ENCODE results near the gene ARL4C.
A peak's percentile ranks its signal among the peaks of the same experiment; 100 is the strongest.

The ARL4C gene, protein sequence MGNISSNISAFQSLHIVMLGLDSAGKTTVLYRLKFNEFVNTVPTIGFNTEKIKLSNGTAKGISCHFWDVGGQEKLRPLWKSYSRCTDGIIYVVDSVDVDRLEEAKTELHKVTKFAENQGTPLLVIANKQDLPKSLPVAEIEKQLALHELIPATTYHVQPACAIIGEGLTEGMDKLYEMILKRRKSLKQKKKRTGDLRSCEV

DNA sequence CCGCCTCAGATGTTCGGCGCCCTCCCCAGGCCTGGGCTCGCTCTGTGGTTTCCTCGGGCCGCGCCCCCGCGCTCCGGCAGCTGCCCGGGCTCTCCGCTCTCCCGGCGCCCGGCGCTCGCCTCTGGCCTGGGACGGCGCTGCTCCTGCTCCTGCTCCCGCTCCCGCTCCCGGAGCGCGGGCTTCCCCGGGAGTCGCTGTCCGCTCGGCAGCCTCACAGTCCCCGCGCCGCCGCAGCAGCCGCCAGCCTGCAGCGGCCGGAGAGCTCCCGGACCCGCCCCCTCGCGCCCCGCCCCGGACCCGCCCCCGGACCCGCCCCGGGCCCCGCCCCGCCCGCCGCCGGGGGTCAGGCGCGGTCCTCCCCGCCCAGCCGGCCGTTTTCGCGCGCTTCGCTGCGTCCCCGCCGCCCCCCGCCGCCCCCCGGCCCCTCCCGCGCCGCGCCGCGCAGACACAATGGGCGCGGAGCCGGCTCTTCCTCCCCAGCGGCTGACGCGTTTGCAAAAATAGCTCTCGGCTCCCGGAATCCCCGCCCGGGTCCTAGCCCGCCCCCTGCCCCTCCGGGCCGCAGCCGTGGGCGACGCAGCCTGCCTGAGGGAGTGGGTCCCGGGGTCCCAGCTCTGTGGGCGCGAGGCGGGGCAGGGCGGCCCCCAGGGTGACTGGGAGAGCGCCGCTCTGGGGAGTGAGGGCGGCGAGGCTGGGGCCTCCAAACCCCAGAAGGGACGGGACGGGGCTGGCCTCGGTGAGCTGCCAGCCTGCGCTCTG lies at the start of gene ARL4C:
Gene ARL4C, minus strand, starts transcription at position 247 of the 759 bp plus-strand sequence. CDS start 495 bp downstream, outside the sequence.
- peak; percentile 15 for DNase-seq

DNA sequence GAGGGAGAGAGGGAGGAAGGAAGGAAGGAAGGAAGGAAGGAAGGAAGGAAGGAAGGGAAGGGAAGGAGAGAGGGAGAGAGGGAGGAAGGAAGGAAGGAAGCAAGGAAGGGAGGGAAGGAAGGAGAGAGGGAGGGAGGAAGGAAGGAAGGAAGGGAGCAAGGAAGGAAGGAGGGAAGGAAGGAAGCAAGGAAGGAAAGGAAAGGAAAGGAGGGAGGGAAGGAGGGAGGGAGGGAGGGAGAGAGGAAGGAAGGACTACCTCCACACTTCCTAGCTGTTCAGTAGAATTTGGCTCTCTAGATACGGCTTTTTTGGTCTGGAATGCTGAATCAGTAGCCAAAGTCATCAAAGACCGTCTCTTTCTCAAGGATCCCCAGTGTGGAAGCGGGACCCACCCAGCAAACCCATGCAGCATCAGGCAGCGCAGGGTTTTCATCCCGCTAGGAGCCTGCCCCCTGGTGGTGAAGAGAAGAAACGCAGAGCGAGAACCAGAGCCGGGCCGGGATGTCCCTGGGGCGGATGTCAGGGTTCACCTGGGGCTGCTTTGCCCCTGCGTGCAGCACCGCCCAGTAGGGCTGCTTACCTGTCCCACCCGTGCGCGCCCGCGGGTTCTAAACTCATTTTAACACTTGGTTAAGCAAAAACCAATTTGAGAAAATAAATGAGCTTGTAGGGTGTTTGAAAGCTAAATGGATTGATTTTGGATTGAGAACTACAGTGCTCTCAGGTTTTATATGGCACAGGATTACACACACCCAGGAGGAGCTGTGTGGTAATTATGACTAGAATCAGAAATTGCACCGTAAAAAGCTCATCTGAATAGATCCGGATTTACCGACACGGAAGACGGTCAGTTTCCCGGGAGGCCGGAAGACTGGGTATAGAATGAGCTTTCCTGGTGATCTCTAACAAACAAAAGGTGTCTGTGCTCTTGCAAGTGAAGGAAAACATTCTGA lies 48.1 kb upstream of the ARL4C start:
- DNase-seq = no peak

DNA sequence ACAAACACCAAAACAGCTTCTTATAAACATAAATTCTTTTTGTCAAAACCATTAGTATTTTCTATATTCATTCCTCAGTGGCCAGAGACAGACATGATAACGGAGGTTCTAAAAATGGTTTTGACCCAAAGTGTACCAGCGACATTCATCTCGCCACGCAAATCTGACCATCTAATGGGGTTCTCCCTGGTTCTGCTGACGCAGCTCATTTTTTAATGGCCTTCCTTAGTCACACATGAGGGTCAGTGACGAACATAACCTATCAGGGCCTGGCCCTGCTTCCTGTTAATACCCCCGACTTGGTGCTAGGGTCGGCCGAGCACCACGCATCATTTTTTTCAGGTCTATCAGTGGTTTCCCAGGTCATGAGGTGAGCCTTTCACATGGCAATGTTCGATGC lies 45.9 kb upstream of the ARL4C start:
- DNase-seq = no peak

DNA sequence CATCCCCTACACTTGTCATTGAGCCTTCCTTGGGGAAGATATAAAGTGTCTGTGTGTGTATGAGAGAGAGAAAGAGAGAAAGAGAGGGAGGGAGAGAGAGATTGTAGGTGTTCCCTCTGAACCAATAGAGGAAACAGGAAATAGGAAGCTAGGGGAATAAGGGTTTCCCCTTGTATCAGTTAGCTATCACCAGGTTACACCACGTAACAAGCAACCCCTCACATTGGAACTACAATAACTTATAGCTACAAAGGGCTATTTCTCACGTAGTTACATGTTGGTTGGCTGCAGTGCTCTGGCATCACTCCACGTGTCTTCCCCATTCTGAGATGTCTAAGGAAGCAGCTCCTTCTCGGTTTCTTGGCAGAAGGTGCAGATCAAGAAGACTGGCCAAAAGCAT lies 41.0 kb upstream of the ARL4C start:
- DNase-seq = no peak

DNA sequence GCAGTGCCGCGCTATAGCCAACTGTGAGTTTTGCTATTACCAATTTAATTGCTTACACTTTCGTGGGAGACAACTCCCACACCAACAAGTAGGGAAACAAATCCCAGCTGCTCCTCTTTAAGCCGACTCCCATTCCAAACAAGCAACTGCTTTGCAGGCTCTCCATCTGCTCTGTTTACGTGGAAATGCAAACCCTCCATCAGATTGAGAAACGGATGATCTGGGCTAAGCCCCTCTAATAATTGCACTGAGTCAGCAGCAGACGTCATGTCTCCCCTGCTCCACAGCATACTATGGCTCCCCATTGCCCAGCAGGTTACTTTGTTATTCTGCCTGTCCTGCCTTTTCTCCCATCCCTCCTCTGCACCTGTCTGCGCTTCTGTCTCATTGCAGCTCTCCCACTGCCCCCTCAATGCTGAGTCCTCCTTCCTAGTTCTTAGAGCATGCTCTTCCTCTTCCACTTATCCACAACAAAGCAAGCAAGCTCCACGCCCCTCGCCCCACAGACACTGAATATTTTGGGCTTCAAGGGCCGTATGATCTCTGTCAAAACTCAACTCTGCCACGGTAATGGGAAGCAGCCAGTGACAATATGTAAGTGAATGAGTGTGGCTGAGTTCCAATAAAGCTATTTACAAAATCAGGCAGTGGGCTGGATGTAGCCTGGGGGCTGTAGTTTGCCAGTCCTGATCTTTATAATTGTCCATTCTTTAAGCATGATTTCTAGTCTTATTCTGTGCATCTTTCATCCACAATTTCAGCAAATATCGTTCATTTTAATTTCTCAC lies 39.5 kb upstream of the ARL4C start:
- no peak for DNase-seq

DNA sequence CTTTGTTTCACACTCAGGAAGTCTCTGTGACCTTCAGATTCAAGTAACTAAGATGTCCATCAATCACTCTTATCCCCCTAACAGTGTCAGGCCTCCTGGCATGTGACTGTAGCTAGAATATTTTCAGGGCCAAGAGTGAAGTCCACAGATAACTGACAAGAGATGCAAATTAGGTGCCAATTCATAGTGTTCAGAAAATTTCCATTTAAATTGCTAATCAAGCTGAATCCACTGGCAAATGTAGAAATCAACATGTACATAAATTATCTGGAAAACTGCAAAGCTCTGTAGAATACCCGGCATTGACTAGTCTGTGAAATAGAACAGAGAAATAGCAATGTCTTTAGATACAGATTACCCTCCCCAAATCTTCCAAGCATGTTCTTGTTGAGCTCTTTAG lies 38.6 kb upstream of the ARL4C start:
- no peak for DNase-seq

DNA sequence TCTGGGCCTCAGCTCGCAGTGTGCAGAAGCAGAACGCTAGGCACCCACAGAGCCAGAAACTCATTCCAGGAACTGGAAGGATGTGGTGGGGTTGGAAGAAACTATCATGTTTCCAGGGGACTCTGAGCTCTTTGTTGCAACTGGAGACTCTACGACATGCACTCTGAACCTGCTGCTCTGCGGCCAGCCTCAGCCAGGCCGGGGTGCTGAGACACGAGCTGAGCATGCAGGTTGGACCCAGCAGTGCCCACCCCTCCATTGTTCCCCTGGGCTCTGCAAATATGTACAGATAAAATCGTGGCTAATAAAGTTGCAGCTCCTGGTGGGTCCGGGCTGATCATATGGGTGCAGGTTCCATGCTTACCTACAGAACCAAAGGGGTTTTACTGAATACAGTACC lies 37.6 kb upstream of the ARL4C start:
- no peak for DNase-seq

DNA sequence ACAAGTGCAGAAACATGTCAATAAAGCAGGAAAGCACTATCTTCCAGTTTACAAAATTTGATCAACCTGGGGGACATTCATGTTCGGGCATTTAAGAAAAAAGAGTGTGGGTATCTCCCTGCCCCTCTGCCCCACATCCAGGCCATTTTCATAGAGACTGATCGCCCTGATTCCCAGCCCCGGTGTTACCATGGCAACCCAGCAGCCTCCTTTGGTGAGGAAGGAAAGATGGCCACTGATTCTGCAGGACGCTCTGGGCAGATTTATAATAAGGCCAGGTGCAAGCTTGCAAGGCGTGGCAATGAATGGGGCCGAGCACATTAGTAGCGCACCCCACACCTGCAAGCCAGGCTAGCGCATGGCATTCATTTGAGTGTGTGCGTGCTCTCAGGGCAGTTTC lies 36.7 kb upstream of the ARL4C start:
- peak; percentile 71 for DNase-seq

DNA sequence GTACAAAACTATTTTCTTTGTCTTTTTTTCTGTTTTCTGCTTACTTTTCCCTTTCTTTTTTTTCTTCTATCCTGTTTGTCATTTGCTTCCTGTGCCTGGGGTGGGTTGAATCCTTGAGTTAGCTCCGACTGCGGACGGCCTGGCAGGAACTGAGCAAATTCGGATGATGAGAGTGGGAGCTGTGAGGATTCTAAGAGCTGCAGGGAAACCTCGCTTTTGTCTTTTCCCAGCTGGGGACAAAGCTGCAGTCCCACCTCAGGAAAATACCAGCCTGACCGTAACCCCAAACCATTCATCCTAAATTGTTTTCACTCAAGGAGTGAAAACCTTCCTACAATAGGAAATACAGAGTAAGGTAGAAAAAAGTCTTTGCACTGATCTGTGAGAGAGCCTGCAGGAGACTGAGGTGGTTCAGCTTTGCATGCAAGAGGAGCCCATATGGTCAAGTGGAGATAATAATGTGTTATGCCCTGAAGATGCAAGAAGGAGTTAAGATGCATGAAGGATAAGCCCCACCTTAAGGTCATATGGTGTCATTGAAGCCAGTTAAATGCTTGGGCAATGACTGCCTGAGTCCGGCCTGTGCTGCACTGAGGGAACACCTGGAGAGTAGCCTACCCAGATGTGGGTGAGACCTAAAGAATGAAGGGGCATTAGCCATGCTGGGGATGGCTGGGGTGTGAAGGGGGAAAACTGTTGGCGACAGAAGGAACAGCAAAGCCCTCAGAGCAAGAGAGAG lies 31.7 kb upstream of the ARL4C start:
- DNase-seq = no peak

DNA sequence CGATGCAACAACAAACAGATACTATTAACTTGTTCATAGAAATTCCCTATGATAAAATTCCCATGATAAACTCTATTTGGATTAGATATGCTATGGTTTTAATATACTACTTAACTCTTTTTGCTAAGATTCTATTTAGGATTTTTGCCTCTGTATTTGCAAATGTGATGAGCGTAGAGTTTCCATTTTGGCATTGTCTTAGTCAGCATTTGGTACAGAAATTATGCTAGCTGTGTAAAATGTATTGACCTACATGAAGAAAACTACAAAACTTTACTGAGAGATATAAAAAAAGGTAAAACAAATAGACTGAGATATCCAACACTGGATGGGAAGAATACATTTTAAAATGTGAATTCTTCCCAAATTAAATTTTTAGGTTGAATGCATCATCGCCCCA lies 29.8 kb upstream of the ARL4C start:
- DNase-seq = no peak

DNA sequence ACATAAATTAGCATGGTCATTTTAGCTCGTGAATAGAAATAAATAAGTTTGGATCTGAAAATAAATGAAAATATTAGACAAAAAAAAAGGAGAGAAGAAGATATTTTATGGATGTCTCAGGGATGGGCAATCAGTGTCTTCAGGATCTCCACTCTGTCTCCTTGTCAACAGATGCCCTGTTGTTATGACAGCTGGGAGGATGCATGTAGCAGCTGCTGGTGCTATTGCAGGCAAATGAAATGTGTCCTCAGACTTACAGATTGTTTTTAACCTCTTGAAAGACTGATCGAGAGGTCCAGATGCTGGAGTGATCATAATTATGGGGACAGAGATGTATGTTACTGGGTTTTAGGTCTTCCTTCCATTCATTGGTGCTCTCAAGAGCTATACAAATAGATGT lies 24.7 kb upstream of the ARL4C start:
- no peak for DNase-seq

DNA sequence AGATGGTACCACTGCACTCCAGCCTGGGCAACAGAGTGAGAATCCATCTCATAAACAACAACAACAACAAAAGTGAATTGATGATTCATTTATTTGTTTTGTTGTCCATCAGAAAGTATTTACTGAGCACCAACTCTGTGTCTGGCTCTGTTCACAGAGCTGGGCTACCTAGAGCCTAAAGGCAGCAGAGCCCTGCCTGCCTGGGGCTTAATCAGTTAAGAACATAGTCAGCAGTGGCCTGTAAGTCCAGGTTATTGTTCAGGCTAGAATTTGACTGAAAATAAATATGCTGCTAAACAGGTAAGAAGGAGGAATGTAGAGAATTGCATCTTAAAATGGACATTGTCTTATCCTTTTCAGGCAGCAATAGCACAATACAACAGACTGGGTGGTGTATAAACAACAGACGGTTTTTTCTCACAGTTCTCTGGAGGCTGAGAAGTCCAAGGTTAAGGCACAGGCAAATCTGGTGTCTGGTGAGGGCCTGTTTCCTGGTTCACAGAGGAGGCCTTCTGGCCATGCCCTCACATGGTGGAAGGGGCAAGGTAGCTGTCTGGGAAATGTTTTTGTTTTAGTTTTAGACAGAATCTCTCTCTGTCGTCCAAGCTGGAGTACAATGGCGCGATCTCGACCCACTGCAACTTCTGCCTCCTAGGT lies 22.2 kb upstream of the ARL4C start:
- no peak for DNase-seq

DNA sequence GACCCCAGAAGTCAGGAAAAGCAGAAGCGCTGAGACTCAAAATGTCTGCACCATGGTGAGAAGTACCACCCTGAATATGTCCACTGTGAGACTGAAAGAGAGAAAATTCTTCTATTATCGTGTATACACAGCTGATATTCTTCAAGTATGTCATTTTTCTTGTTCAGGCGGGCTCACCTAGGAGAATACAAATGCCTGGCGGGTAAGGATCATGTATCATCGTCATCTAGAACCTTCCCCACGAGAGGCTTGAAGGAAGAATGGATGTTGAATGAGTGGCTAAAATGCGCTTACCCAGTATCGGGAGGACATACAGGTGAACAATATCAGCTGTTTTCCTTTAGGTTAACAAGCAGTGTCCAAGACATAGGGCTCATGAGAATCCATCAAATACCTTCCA lies 21.1 kb upstream of the ARL4C start:
- DNase-seq = no peak

DNA sequence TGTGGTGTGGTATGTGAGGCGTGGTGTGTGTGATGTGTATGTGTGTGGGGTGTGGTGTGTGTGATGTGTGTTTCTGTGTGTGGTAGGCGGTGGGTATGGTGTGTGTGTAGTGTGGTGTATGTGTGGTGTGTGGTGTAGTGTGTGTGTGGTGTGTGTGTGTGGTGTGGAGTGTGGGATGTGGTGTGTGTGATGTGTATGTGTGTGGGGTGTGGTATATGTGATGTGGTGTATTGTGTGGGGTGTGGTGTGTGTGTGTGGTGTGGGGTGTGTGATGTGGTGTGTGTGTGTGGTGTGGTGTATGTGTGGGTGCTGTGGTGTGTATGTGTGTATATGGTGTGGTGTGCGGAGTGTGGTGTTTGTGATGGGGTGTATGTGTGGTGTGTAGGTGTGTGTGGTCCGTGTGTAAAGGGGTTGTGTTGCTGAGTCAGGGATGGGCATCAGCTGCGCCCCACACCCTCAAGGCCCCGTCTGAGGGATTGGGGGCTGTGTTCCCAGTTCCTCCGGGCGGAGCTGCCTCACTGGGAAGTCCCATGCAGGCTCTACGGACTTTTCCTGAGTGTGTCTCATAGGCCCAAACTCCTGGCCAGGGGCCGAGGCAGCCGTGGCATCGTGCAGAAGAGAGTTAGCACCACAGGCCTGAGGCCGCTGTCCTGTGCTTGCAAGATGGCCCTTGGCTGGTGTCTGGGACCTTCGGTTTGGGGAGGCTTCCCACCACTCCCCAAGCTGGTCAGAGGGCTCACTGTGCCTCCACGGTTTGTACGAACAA lies 18.2 kb upstream of the ARL4C start:
- DNase-seq = no peak

DNA sequence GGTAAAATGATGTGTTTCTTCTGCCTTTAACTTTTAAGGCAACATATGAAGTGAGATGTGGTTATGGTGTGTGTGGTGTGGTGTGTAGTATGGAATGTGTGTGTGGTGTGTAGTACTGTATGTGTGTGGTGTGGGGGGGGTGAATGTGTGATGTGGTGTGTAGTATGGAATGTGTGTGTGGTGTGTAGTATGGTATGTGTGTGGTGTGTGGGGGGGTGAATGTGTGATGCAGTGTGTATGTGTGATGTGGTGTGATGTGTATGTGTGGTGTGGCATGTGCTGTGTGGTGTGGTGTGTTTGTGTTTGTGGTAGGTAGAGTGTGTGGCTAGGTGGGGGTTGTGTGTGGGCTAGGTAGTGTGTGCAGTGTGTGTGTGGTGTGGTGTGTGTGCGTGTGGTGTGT lies 17.2 kb upstream of the ARL4C start:
- DNase-seq = no peak

DNA sequence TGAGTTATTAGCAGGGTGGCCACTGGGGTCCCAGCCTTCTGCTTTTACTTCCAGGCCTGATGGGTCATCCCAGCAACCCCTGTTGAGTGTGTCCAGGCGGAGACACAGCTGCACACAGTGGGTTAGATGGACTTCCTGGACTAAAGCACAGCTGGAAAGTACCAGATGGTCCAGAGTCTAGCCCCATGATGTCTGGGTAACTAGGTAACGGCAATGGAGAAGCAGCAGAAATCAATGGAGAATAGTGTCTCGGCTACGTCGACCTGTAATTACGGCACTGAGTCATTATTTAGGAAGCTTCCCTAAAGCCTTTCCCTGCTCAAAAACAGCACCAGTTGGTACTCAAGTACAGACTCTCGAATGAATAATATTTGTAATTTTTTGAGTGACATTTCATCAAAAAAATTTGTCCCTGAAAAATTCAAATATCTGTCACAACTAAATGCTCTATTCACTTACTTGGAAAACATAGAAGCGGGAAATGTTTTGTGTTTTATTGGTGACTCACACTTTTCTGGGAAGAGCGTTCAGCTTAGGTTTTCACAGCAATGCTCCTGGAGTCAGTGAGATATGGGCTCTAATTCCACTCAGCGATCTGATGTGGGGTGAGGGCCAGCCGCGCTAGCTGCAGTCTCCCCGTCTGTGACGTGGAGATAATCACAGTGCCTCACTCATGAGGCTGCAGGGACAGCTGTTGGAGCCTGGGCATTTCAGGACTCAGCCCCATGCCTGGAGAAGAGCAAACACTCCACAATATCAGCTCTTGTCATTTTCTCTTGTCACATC lies 16.2 kb upstream of the ARL4C start:
- DNase-seq = no peak

DNA sequence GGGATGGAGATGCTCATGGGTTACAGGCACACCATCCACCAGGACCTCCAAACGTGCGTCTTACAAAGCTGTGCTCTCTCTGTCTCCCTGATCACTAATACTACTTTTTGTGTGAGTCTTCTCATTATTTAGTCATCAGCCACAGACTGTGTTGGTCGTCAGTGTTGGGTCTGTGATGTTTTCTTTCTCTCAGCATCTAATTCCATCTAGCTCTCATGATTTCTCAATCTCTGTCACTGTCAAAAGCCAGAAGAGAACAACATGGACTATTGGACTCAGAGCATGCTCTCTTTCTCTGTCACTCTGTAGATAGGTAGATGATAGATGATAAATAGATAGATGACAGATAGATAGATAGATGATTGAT lies 6.0 kb upstream of the ARL4C start:
- no peak for DNase-seq

DNA sequence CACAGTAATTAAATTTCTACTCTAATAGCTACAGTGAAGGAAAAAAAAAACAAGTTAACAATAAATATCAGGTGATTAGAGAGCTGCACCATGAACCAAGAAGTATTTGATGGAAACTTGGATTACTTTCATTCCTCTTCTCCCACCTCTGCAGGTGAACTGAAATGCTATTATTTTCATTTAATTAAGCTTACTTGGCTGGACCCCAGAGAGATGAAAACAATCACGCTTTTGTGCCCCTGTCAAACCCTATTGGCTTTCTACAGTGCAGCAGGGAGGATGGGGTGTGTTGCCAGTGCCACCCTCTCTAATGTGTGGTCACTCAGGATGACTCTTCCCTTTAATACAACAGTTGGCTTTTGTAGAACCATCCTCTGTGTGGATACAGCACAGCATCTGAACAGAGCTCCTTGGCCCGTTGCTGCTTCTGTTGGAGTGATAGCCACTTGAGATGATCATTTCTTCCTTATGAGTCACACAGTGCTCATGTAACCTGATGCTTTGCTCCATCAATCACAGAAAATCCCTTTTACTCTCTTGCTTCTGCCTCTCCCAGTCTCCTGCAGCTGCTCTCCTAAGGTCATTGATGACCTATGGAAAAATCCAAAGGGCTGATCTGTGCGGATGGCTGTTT lies 5.5 kb upstream of the ARL4C start:
- no peak for DNase-seq

DNA sequence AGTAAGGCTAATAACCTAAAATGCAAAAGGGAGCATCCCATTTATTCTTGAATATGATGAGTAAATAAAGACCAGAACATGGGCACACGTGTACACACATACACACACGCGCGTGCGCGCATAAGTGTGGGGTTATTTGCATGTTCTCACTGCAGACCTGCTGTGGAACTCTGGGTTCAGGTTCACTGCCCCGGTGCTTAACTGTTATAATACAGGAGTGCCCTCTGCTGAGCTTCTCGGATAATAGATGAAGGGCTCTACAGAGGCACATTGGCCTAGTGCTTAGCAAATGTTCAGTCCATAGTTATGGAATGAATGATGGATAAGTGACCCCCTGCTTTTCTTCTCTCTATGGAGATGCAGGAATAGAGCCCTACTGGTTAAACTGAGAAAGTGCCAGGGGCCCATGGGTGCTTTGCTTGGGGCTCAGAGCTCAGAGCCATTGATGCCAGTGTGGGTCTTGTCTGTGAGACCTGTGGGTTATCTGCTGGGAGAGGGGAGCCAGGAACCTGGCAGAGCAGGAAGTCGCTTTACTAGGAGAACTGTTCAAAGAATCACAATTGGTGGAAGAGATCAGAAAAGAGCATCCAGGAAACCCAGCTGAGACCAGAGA lies 3.6 kb upstream of the ARL4C start:
- no peak for DNase-seq
